ENCODE results near the gene OLFML1.

DNA sequence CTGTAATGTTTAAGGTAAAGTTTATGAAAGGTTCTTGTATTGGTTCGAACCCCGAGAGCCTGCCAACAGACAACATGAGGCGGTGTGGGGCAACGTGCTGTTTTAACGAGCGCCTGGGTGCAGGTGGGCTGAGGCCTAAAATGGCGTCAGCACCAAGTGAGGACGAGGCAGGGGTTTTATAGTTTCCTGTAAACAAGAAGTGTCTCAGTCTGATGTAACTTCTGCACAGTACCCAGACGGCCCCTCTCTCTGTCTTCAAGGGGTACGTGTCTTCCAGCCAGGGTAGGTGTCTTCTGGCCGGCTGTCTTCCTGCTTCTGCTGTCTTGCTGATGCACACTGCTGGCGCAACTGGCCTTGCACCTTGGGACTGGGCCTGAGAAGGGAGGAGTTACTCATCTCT lies 31.2 kb downstream of the OLFML1 start:
- TF ChIP-seq, protein P1, sequence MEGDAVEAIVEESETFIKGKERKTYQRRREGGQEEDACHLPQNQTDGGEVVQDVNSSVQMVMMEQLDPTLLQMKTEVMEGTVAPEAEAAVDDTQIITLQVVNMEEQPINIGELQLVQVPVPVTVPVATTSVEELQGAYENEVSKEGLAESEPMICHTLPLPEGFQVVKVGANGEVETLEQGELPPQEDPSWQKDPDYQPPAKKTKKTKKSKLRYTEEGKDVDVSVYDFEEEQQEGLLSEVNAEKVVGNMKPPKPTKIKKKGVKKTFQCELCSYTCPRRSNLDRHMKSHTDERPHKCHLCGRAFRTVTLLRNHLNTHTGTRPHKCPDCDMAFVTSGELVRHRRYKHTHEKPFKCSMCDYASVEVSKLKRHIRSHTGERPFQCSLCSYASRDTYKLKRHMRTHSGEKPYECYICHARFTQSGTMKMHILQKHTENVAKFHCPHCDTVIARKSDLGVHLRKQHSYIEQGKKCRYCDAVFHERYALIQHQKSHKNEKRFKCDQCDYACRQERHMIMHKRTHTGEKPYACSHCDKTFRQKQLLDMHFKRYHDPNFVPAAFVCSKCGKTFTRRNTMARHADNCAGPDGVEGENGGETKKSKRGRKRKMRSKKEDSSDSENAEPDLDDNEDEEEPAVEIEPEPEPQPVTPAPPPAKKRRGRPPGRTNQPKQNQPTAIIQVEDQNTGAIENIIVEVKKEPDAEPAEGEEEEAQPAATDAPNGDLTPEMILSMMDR (IDR thresholded peaks at IDR 0.05 in 8 of 11, conservative IDR thresholded peaks at IDR 0.05 in 3 of 11) = no peak
- TF ChIP-seq POLR2A (IDR thresholded peaks at IDR 0.05) = no peak
